Measurements from ENCODE around the gene ZNF782.

GRCh38 chr9:96874947-96875460 lies 20.7 kb upstream of the ZNF782 start:
- TF ChIP-seq MAX (IDR thresholded peaks at IDR 0.05) (no peak), CTCF (IDR thresholded peaks at IDR 0.05) (no peak), RNF2 (IDR thresholded peaks at IDR 0.05; ENCODE audit: borderline replicate concordance, low read depth) (no peak), CHD2 (IDR thresholded peaks at IDR 0.05; ENCODE audit: low read length, partially characterized antibody) (no peak), EP300 (IDR thresholded peaks at IDR 0.05) (no peak), POLR2A (IDR thresholded peaks at IDR 0.05; ENCODE audit: low read length) (no peak), RFX5 (IDR thresholded peaks at IDR 0.05) (no peak)

Data from A549 (cell line).